ENCODE results near the gene C4orf46.

- TF ChIP-seq POLR2AphosphoS5 (IDR thresholded peaks at IDR 0.05; ENCODE audit: borderline replicate concordance, low read depth, low read length) (no peak), EZH2 (IDR thresholded peaks at IDR 0.05) (no peak)
Measured at GRCh38 chr4:158657291-158657690, 14.4 kb downstream of the C4orf46 start.

Measured in SK-N-MC (cell line).